ENCODE results near the gene PHC2. TPM values are rescaled to one million over a fixed set of nuclear protein-coding genes. Genes with fewer than 3 reads are reported as not detected.

The PHC2 gene
- total and polyA plus RNA-seq, 2 of the 13 experiments (the other 11 are each of a cell fraction or from before 2014, with no cell fraction given), result 52.5 to 84.9 TPM

- intact Hi-C loops (cut with micrococcal nuclease; ENCODE audit: unreplicated experiment), result no loop called here
- no peaks in the 10 kb centered on the region for H3K36me3 ChIP-seq (replicated peaks in 1 of 2; ENCODE audit: control insufficient read depth in 1 of 2, insufficient read depth in 2 of 2, low read length in 2 of 2)
- H4K20me1 ChIP-seq (ENCODE audit: insufficient read depth, low read length), result no peaks in the 10 kb centered on the region
- peaks cover 0 to 22% of the 10 kb centered on the region in 2 experiments; a peak in 2 of 5 replicates for H3K27me3 ChIP-seq (ENCODE audit: control insufficient read depth in 1 of 2, insufficient read depth in 2 of 2, low read length in 2 of 2)
- TF ChIP-seq ZNF724P (CRISPR knock-in tag; IDR thresholded peaks at IDR 0.05; ENCODE audit: borderline replicate concordance) (no peak), UBTF (CRISPR knock-in tag; IDR thresholded peaks at IDR 0.05) (no peak), GRHL1 (CRISPR knock-in tag; conservative IDR thresholded peaks at IDR 0.05) (no peak), SIX1 (CRISPR knock-in tag; IDR thresholded peaks at IDR 0.05; ENCODE audit: borderline replicate concordance) (no peak), ZBTB42 (CRISPR knock-in tag; IDR thresholded peaks at IDR 0.05) (no peak)
- no peak overlapping the region for H3K27ac ChIP-seq (ENCODE audit: extremely low read length, insufficient read depth, low read length)
- DNase-seq (ENCODE audit: low spot score) (no peak), ATAC-seq (no peak), FAIRE-seq (no peak)
- in situ Hi-C loops (cut with HindIII; ENCODE audit: extremely low pct_ligation_motif_present, low pct_unique_long_range_greater_than_20kb), result no loop called here
- no peak overlapping the region for H2AFZ ChIP-seq (ENCODE audit: low read length)
- 34% methylated on average over 2 of the region's 2 CpGs for WGBS (ENCODE audit: low lambda C conversion rate)
- H3K79me2 ChIP-seq (ENCODE audit: insufficient read depth, low read length), result no peaks in the 10 kb centered on the region
- CTCF ChIA-PET (ENCODE audit: low intra/inter-chr PET ratio, low total read pairs), result no interaction called here
- POLR2A ChIA-PET, result no interaction called here
- BruUV-seq (replicated peaks), result no TSS peak
- H3K4me1 ChIP-seq (ENCODE audit: insufficient read depth, low read length), result peaks cover 11% of the 10 kb centered on the region
- H3K9ac ChIP-seq (ENCODE audit: insufficient read depth, low read depth, low read length), result no peak overlapping the region
- no peak overlapping the region for H3K4me3 ChIP-seq (replicated peaks in 1 of 3; ENCODE audit: insufficient read depth in 1 of 3, low read depth in 2 of 3, low read length in 3 of 3)
- no peak overlapping the region for H3K4me2 ChIP-seq (ENCODE audit: low read depth, low read length)
- H3K9me3 ChIP-seq (ENCODE audit: low read length), result no peaks in the 10 kb centered on the region
These were observed 6.3 kb downstream of the PHC2 start for GRCh38 chr1:33424610-33425009.

Data from HepG2 (cell line).